DMS79 (cell line): Measurements from ENCODE around the gene ST3GAL4.

ENCODE experiments used
- DNase-seq: peaks from one replicate; lab custom pipeline; 2025; lab: John Stamatoyannopoulos, UW

ST3GAL4 gene

DNA sequence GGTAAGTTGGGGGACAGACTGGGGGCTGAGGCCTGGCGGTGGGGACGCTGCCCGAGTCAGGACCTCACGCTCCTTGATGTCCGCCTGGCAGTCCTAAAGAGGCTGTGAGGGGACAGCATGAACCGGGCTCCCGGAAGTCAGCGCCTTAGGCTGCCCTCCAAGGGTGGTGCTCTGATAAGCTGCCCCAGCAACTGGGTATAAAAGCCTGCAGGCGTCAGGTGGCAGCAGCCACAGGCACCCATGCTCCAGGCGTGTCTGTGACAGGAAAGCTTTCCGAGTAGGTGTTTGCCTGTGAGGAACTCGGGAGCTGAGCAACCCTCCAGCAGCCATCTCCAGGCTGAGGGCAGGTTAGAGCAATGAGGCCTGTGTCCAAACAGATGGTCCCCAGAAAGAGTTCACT, 53.0 kb downstream of the ST3GAL4 start:
- no peak for DNase-seq

DNA sequence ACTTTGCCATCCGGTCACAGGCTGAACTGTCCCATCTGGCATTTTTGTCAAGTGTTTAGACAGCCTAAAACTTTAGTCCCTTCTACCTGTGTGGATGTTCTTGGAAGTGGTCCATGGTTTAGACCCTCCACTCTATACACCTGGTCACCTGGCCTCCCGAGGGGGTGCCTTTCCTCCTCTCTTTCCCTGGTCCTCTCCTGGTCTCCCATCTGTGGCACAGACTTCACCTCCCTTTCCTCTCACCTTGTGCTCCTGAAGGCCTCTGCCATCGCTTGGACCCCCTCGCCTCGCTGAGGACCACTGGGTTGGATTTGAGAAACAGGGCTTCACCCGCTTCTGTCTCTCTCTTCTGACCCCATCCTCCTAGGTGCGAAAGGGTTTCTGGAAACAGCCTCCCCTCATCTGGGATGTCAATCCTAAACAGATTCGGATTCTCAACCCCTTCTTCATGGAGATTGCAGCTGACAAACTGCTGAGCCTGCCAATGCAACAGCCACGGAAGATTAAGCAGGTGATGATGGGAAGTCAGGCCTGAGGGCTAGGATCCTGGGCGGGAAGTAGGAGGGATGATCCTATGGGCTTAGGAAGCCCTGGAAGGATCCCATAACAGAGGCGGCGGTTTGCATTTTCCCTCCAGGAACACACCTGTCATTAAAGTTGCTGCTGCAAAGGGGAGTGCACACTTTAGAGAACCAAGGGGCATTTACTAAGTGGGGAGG, 53.6 kb downstream of the ST3GAL4 start:
- no peak for DNase-seq

DNA sequence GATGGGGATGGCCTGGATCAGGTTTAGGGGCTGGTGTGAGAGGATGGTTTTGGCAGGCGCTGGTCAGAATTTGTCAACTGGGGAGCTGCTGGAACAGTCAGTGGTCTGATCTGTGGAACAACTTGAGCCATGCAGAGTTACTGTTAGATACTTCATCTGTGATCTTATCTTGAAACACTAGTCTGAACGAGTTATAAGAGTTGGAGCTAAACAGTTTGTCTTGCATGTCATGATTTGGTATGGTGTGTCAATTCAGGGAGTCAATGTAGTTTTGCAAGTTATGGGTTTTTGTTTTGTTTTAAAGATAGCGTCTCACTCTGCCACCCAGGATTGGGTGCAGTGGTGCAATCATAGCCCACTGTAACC, 54.1 kb downstream of the ST3GAL4 start:
- no peak for DNase-seq

DNA sequence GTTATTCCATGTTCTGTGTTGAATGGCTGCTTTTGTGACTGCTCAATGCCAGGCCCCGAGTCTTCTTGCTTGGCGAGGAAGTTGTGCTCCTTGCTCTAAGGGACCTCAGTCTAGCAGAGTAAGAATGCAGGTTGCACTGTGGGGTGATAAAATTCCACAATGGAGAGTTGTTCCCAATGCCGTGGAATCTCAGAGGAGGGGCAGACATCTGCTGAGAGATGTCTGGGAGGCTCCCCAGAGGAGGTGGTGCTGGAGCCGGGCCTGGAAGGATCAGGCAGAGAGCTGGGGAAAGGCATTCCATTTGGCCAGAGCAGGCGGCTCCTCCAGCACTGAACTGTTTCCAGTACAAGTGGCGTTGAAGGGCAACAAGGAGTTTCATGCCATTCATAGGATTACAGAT, 55.2 kb downstream of the ST3GAL4 start:
- no peak for DNase-seq

DNA sequence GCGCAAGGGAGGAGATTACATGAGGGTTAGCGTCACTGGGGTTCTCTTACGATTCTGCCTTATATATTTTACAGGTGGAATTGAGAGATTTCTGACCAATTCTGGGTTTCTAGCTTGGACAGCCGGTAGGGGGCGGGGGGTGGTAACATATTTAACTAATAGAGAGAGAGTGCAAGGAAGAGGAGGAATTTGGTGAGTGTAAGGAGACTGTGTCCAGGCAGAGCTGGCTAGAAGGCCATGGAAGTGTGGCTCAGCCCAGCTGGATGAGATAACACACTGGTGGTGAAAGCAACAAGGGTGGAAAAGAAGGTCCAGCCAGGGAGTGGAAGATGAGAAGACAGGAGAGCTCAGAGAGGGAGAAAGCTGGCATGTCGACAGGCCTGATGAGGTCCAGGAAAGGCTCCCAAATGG, 56.5 kb downstream of the ST3GAL4 start:
- DNase-seq, result no peak

DNA sequence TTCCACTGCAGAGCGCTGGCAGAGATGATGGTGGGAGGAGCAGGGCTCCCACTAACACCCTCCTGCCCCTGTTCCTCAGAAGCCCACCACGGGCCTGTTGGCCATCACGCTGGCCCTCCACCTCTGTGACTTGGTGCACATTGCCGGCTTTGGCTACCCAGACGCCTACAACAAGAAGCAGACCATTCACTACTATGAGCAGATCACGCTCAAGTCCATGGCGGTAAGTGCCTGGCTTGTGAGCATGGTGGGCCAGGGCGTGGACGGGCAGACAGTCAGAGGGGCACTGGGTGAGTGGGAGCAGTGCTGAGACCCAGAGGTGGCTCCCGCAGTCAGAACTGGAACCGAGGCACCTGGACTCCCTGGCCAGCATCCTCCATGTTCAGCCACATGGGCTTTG, 57.9 kb downstream of the ST3GAL4 start:
- no peak for DNase-seq

DNA sequence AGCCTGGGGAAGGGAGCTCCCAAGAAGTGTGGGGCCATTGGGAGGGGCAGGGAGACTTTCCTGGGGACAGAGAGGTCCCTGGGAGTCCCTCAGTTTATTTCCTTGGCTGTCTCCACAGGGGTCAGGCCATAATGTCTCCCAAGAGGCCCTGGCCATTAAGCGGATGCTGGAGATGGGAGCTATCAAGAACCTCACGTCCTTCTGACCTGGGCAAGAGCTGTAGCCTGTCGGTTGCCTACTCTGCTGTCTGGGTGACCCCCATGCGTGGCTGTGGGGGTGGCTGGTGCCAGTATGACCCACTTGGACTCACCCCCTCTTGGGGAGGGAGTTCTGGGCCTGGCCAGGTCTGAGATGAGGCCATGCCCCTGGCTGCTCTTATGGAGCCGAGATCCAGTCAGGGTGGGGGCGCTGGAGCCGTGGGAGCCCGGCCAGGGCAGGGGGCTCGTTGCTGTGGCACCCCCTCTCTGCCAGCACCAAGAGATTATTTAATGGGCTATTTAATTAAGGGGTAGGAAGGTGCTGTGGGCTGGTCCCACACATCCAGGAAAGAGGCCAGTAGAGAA, 58.4 kb downstream of the ST3GAL4 start:
- DNase-seq, result no peak

DNA sequence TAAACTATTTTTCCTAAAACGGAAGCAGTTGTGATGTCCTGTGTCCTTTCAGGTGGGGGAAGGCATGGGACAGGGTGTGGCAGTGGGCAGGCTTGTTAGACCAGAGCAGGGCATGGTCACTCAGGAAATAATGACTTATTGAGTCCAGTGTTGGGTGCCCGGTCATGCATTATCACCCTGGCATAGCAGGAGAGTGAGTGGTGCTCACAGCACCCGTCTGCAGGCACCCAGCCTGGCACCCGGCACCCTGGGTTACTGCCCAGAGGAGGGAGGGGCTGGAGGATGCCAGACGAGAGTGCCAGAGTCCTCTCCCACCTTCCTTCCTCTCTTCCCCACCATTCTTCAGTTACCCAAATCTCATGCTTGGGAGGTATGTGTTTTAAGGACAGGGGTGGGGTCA, 59.1 kb downstream of the ST3GAL4 start:
- no peak for DNase-seq

DNA sequence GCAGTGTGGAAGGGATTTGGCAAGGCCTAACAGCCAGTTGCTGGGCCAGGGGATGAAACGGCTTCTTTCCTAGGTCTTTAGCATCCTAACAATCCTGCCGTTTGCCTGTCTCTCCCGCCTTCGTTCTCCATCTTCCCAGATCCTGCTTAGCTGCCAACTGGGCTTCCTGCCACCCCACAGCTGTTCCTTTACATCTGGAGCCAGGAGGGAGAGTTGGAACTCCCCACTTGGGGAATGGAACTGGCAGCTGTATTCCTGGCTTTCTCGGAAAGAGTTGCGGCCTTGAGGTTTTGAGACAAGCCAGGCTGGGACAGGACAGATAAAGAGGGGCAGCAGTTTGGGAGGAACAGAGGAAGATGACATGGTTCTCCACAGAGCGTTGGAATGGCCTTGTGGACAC, 59.6 kb downstream of the ST3GAL4 start:
- no peak for DNase-seq

DNA sequence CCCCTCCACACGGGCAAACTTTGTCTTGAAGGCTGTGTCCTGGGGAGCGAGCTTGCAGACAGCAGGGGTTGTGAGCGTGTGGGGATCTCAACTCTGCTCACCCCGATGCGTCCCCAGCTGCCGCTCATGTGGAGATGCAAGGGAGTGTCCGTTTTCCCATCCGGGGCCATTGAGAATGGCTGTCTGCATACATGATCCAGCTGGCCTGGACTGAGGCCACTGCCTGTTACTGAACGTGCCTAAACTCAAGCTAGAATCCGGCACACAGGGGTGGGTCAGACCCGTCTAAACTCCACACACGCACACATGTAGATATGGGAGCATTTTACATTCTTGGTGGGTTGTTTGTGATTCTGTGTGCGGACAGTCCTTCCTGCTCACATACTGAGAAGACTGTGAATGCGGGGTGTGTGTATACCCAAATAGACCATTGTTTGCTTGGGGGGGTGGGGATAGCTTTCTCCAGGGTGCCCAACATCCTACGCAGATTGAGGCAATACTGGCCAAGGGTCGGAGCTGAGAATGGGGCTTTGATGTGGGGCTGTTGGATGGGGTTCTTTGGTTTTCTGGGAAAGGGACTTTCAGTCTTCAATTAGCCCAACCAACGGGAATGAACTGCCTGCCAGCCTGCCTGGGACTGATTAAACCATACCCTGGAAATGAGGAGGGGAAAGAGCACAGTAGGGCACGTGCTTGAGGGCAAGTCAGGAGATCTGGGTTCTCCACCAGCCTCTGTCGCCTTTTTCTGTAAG, 60.4 kb downstream of the ST3GAL4 start:
- DNase-seq, result no peak

DNA sequence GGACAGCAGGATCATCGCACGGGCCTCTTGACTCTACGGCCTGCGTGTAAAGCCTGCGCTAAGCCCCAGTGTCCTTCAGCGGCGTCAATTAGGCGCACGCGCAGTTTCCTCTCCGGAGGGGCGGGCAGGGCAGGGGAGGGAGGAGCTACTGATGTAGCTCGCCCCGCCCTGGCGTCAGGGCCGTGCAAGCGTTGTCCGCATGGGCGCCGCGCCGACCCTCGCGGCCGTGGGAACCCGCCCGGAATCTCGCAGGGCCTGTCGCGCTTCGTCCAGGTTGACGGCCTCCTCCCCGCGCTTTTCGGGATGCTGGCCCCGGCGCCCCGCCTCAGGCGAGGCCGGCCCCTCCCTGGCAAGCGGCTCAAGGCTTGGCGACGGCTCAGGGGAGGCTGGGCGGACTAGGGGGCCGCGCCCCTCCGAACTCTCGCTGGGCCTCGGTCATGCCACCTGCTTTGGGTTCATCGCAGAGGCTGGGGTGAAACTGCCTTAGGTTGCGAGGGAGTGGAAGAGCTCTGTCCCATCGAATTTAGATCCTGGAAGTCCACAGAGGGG, 61.1 kb downstream of the ST3GAL4 start:
- DNase-seq, result peak; percentile 51

DNA sequence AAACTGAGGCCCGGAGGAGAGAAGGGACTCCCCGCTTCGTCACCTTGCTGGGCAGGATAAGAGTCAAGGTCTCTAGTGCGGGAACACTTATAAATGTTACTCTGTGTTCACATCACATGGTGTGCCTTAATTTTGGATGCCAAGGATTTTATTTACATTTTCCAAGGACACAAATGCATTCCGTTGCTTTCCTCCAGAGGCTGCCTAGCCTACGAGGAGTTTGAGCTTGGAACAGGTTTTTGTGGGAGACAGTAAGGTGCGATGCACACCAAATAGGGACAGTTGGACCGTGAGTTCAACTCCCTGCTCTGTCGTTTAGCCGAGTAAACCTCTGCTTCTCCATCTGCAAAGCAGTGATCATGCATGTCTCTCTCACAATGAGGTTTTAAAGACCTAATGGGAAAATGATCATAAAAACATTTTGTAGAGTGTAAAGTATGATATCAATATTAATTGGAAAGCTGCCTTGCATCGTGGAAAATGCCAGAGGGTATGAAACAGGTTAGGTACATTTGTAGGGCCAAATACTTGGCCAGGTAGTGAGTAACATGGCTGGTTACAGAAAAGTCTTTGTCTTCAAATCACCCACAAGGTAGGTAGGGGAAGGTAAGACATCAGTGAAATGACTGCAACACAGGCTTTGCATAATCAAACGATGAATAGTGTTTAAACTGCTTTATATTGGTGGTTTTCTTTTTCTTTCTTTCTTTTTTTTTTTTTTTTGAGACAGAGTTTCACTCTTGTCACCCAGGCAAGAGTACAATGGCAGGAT, 61.8 kb downstream of the ST3GAL4 start:
- no peak for DNase-seq

DNA sequence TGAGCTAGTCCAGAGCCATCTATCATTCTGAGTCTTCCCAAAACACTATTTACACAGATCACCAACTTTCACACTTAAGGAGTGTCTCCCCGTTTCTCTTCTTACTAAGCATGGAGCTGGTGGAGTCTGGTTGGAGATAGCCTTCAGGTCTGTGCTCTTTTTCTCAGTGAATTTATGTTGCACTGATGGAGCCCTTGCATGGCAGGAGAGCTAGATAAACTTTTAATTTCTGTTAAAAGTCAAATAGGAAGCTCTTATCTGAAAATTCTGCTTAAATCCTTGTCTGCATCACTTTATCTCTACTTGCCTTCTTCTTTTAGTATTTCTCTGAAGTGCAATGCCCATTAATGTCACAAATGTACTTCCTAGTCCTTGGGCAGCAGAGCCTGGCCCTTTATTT, 63.4 kb downstream of the ST3GAL4 start:
- no peak for DNase-seq

DNA sequence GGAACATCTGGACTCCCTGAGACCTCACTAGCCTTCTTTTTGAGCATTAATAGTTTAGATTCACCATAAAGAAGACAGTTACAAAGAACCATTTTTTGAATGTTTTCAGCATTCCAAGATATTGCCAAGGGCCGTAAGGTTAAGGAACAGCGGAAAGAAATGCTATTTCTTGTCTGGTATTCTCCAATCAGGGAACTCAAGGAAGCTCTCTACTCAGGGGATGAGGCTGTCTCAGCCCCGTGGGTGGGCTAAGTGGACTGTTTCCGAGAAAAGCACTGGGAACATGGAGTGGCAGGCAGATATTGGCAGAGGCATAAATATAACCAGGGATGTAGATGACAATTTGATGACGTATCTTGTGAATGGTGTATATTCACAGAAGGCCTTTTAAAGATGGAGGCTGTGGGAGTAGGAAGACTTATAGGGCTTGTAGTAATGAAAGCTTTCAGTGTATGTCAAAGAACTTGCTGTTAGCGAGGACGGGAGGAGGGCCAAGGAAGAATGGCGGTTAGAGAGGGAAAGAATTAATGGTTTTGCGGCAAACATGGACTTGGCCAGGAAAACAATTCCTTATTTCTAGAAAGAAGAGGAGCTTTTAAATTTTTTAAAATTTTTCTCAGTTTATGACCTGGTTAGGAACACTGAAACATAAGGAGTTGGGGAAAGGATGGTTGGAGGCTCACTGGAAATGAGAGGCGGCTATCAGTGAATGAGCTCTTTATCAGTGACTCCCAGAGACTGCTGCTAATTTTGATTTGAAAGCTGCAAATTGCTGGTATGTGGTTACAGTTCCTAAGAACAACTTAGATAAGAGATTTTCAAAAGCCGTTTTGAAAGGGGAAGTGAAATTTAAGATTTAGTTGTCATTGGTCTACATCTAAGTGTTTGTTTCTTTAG, 64.6 kb downstream of the ST3GAL4 start:
- no peak for DNase-seq

DNA sequence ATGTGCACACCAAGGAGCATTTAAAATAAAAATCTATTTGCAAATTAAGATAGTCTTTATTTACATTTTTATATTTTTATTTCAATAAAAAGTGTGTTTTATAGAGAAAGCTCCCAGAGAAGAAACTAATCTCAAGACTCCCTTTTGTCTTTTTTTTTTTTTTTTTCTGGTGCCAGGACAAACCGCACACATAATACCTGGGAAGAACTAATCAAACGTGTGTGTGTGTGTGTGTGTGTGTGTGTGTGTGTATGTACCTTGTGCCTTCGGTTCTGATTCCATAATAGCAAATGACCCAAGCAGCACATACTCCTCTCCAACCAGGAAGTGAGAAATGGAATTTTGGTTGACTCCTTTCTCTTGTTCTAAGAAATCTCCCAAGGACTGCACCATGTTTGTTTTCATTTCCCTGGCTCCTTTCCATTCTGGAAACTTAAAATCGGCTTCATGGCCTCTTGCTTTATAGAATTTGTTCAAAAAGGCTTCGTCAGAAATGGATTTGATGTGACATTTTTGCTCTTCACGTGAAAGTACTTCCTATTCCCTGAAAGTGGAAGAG, 65.3 kb downstream of the ST3GAL4 start:
- DNase-seq, result no peak

DNA sequence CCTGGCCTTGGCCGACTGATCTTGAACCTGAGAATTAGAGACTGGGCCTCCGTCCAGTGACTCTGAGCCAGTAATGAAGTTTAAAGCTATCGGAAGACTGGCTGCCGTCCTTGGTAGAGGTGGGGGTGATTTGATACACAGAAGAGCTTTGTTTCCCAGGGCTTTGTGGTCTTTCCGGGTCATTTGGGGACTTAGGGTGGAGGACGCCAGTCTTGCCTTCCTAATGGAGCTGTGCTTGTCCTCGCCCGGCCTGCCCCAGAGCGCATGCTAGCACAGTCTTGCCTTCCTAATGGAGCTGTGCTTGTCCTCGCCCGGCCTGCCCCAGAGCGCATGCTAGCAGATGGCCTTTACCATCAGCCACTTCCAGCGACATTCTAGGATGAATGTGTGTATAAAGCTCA, 65.8 kb downstream of the ST3GAL4 start:
- DNase-seq, result no peak

DNA sequence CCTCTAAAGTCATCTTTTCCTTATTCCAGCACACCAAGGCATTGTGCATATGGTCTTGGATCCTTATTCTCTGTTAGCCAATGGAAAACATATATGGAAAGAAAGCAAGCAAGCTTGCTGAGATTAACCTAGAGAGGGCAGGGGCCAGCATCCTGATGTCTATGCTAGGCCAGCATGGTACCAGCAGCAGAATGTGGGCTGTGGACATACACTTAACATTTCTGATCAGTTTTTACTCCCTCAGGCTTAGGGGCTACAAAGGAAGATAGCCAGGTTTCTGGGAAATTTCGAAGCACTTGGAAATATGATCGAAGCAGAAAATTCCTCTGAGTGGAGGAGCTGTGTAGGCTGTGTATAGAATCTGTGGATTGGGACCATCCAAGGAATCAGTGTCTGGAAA, 67.0 kb downstream of the ST3GAL4 start:
- DNase-seq, result no peak

DNA sequence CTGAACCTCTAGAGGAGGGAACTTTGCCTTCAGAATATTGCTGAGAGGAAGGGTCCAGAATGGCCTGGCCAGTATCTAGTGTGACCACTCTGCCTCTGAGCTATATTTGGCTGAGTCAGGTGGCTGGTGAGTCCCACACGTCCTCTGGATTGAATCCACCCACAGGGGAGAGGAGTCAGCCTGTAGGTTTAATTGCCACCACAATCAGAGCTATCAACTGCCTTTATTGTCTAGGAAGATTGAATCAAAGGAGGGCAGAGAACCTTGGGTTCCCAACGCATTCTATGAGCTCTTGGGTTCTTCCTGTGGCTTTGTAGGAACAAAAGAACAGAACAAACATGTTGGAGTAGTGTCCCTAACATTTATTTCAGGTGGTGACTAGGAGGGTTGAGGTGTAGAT, 67.7 kb downstream of the ST3GAL4 start:
- DNase-seq, result no peak

DNA sequence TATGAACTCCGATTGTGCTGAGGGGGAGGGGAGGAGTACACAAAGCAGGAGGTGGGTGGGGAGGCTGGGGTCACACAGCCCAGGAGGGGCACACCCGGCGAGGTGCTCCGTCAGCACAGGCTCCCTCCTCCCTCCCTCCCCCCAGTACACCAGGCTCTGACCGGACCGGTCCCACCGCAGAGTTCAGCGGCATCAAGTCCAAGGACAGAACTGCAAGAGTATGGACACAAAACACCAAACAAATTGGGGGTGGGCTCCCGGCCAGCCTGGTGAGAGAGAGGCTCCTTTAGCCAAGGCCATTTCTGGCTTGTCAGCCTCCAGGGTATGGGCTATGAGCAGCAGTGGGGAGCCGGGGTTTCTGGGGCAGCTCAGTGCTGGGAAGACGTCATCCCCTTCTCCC, 68.3 kb downstream of the ST3GAL4 start:
- DNase-seq, result no peak

DNA sequence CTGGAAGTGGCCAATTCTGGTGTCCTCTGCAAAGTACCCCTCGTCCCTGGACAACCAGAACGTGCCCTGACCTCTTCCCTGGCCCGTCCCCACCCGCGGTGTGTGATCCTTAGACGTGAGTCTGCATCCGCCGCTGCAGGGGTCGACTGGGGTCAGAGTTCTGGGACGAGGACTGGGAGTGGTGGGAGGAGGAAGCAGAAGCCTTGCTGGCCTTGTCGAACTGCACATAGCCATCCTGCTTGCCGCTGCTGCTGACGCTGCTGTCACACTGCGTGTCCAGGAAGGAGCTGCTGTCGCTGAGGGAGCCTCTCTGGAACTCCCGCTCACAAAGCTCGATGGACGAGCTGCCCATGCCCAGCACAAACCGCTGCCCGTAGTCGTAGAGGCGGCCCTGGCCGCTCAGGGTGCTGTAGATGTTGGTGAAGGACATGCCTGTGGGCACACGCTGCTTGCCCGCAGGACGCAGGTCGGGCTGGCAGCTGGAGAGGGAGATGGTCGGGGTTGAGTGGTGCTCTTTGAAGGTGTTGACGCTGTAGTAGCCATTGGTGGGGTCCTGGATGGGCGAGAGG, 69.1 kb downstream of the ST3GAL4 start:
- DNase-seq, result no peak

DNA sequence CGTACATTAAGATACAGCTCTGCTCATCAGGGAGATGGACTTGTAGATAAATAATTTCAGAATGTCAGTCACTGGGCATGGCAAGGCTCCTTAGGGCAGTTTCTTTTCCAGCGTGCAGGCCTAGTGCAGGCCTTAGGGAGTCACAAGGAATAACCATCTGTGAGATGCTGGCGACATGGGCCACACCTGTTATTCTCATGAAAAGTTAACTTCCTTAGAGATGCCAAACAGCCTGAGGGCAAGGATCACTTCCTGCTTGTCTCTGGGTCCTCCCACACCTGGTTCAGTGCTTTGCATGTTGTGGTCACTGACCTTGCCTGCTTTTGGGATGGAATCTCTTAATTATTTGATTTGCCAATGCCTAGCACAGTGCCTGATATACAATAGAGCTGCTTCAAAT, 70.6 kb downstream of the ST3GAL4 start:
- DNase-seq, result no peak
